ENCODE measurements around the gene BICRA. TPM values are rescaled to one million over a fixed set of nuclear protein-coding genes. Genes with fewer than 3 reads are reported as not detected.

The BICRA gene
- total and polyA plus RNA-seq, 4 donors, result 2.7 to 24.4 (median 11.9) TPM

GRCh38 chr19:47613165-47614020, 4.5 kb downstream of the BICRA start:
- H3K27me3 ChIP-seq (ENCODE audit: control insufficient read depth, insufficient read depth, low read length), result no peaks in the 10 kb centered on the region
- peak overlapping the region; percentile 74 for H3K27ac ChIP-seq (ENCODE audit: low read depth, low read length)
- H3K9me3 ChIP-seq (ENCODE audit: control insufficient read depth, insufficient read depth, low read length), result no peaks in the 10 kb centered on the region
- peak in 2 of 6 donors; percentile 25 to 37 for DNase-seq (ENCODE audit: low read depth in 4 of 6, low spot score in 6 of 6)
- 17% methylated on average over 9 of the region's 14 CpGs for WGBS (ENCODE audit: insufficient coverage)
- peaks cover 16% of the 10 kb centered on the region for H3K36me3 ChIP-seq (ENCODE audit: control insufficient read depth, insufficient read depth, low read length)
- peaks cover 55% of the 10 kb centered on the region for H3K4me1 ChIP-seq (ENCODE audit: control insufficient read depth, insufficient read depth, low read length)
- H3K4me3 ChIP-seq (ENCODE audit: low read depth, low read length), result no peak overlapping the region

GRCh38 chr19:47614021-47614295, 5.0 kb downstream of the BICRA start:
- H3K4me1 ChIP-seq (ENCODE audit: control insufficient read depth, insufficient read depth, low read length), result peaks cover 61% of the 10 kb centered on the region
- no peak overlapping the region for H3K4me3 ChIP-seq (ENCODE audit: low read depth, low read length)
- no peak for DNase-seq (ENCODE audit: low read depth in 4 of 6, low spot score in 6 of 6)
- H3K9me3 ChIP-seq (ENCODE audit: control insufficient read depth, insufficient read depth, low read length), result no peaks in the 10 kb centered on the region
- no CpG with 5 or more reads among the region's 3 CpGs for WGBS (ENCODE audit: insufficient coverage)
- no peaks in the 10 kb centered on the region for H3K27me3 ChIP-seq (ENCODE audit: control insufficient read depth, insufficient read depth, low read length)
- peak overlapping the region; percentile 74 for H3K27ac ChIP-seq (ENCODE audit: low read depth, low read length)
- H3K36me3 ChIP-seq (ENCODE audit: control insufficient read depth, insufficient read depth, low read length), result peaks cover 19% of the 10 kb centered on the region

- Histone ChIP-seq H3K36me3 (ENCODE audit: control insufficient read depth, insufficient read depth, low read length) (peaks cover 19% of the 10 kb centered on the region), H3K4me1 (ENCODE audit: control insufficient read depth, insufficient read depth, low read length) (peaks cover 66% of the 10 kb centered on the region), H3K27me3 (ENCODE audit: control insufficient read depth, insufficient read depth, low read length) (no peaks in the 10 kb centered on the region), H3K9me3 (ENCODE audit: control insufficient read depth, insufficient read depth, low read length) (no peaks in the 10 kb centered on the region), H3K27ac (ENCODE audit: low read depth, low read length) (no peak overlapping the region), H3K4me3 (ENCODE audit: low read depth, low read length) (no peak overlapping the region)
- no peak for DNase-seq (ENCODE audit: low read depth in 4 of 6, low spot score in 6 of 6)
- 96% methylated on average over 5 of the region's 10 CpGs for WGBS (ENCODE audit: insufficient coverage)
These were observed 5.6 kb downstream of the BICRA start for GRCh38 chr19:47614559-47614958.

- 80% methylated on average over 5 of the region's 7 CpGs for WGBS (ENCODE audit: insufficient coverage)
- Histone ChIP-seq H3K27me3 (ENCODE audit: control insufficient read depth, insufficient read depth, low read length) (no peaks in the 10 kb centered on the region), H3K36me3 (ENCODE audit: control insufficient read depth, insufficient read depth, low read length) (peaks cover 19% of the 10 kb centered on the region), H3K4me3 (ENCODE audit: low read depth, low read length) (no peak overlapping the region), H3K9me3 (ENCODE audit: control insufficient read depth, insufficient read depth, low read length) (no peaks in the 10 kb centered on the region), H3K27ac (ENCODE audit: low read depth, low read length) (peak overlapping the region; percentile 22), H3K4me1 (ENCODE audit: control insufficient read depth, insufficient read depth, low read length) (peaks cover 65% of the 10 kb centered on the region)
- no peak for DNase-seq (ENCODE audit: low read depth in 4 of 6, low spot score in 6 of 6)
These were observed 6.3 kb downstream of the BICRA start for GRCh38 chr19:47615230-47615629.

- peaks cover 20% of the 10 kb centered on the region for H3K36me3 ChIP-seq (ENCODE audit: control insufficient read depth, insufficient read depth, low read length)
- no peaks in the 10 kb centered on the region for H3K9me3 ChIP-seq (ENCODE audit: control insufficient read depth, insufficient read depth, low read length)
- 41% methylated on average over 7 of the region's 7 CpGs for WGBS (ENCODE audit: insufficient coverage)
- H3K27me3 ChIP-seq (ENCODE audit: control insufficient read depth, insufficient read depth, low read length), result no peaks in the 10 kb centered on the region
- DNase-seq (ENCODE audit: low read depth in 4 of 6, low spot score in 6 of 6), result peak in 1 of 6 donors; percentile 41
- peak overlapping the region; percentile 22 for H3K27ac ChIP-seq (ENCODE audit: low read depth, low read length)
- H3K4me3 ChIP-seq (ENCODE audit: low read depth, low read length), result no peak overlapping the region
- H3K4me1 ChIP-seq (ENCODE audit: control insufficient read depth, insufficient read depth, low read length), result peaks cover 60% of the 10 kb centered on the region
These were observed 6.8 kb downstream of the BICRA start for GRCh38 chr19:47615714-47616113.

GRCh38 chr19:47618771-47619170, 9.8 kb downstream of the BICRA start:
- no peaks in the 10 kb centered on the region for H3K27me3 ChIP-seq (ENCODE audit: control insufficient read depth, insufficient read depth, low read length)
- peaks cover 35% of the 10 kb centered on the region for H3K4me1 ChIP-seq (ENCODE audit: control insufficient read depth, insufficient read depth, low read length)
- no peak overlapping the region for H3K27ac ChIP-seq (ENCODE audit: low read depth, low read length)
- WGBS (ENCODE audit: insufficient coverage), result 51% methylated on average over 7 of the region's 14 CpGs
- peaks cover 20% of the 10 kb centered on the region for H3K36me3 ChIP-seq (ENCODE audit: control insufficient read depth, insufficient read depth, low read length)
- no peaks in the 10 kb centered on the region for H3K9me3 ChIP-seq (ENCODE audit: control insufficient read depth, insufficient read depth, low read length)
- no peak for DNase-seq (ENCODE audit: low read depth in 4 of 6, low spot score in 6 of 6)
- no peak overlapping the region for H3K4me3 ChIP-seq (ENCODE audit: low read depth, low read length)

- no peaks in the 10 kb centered on the region for H3K9me3 ChIP-seq (ENCODE audit: control insufficient read depth, insufficient read depth, low read length)
- H3K4me3 ChIP-seq (ENCODE audit: low read depth, low read length), result no peak overlapping the region
- WGBS (ENCODE audit: insufficient coverage), result 39% methylated on average over 6 of the region's 6 CpGs
- H3K27me3 ChIP-seq (ENCODE audit: control insufficient read depth, insufficient read depth, low read length), result no peaks in the 10 kb centered on the region
- no peak overlapping the region for H3K27ac ChIP-seq (ENCODE audit: low read depth, low read length)
- peaks cover 22% of the 10 kb centered on the region for H3K36me3 ChIP-seq (ENCODE audit: control insufficient read depth, insufficient read depth, low read length)
- DNase-seq (ENCODE audit: low read depth in 4 of 6, low spot score in 6 of 6), result no peak
- peaks cover 32% of the 10 kb centered on the region for H3K4me1 ChIP-seq (ENCODE audit: control insufficient read depth, insufficient read depth, low read length)
These were observed 10.8 kb downstream of the BICRA start for GRCh38 chr19:47619763-47620162.

GRCh38 chr19:47623151-47623920, 14.4 kb downstream of the BICRA start:
- no peaks in the 10 kb centered on the region for H3K9me3 ChIP-seq (ENCODE audit: control insufficient read depth, insufficient read depth, low read length)
- H3K4me3 ChIP-seq (ENCODE audit: low read depth, low read length), result no peak overlapping the region
- 93% methylated on average over 6 of the region's 12 CpGs for WGBS (ENCODE audit: insufficient coverage)
- no peaks in the 10 kb centered on the region for H3K27me3 ChIP-seq (ENCODE audit: control insufficient read depth, insufficient read depth, low read length)
- no peak overlapping the region for H3K27ac ChIP-seq (ENCODE audit: low read depth, low read length)
- peaks cover 19% of the 10 kb centered on the region for H3K36me3 ChIP-seq (ENCODE audit: control insufficient read depth, insufficient read depth, low read length)
- peaks cover 22% of the 10 kb centered on the region for H3K4me1 ChIP-seq (ENCODE audit: control insufficient read depth, insufficient read depth, low read length)
- DNase-seq (ENCODE audit: low read depth in 4 of 6, low spot score in 6 of 6), result no peak

- peaks cover 16% of the 10 kb centered on the region for H3K4me1 ChIP-seq (ENCODE audit: control insufficient read depth, insufficient read depth, low read length)
- H3K36me3 ChIP-seq (ENCODE audit: control insufficient read depth, insufficient read depth, low read length), result peaks cover 16% of the 10 kb centered on the region
- no peaks in the 10 kb centered on the region for H3K27me3 ChIP-seq (ENCODE audit: control insufficient read depth, insufficient read depth, low read length)
- no peaks in the 10 kb centered on the region for H3K9me3 ChIP-seq (ENCODE audit: control insufficient read depth, insufficient read depth, low read length)
- no peak overlapping the region for H3K4me3 ChIP-seq (ENCODE audit: low read depth, low read length)
- DNase-seq (ENCODE audit: low read depth in 4 of 6, low spot score in 6 of 6), result no peak
- WGBS (ENCODE audit: insufficient coverage), result 86% methylated on average over 16 of the region's 18 CpGs
- no peak overlapping the region for H3K27ac ChIP-seq (ENCODE audit: low read depth, low read length)
These were observed 15.0 kb downstream of the BICRA start for GRCh38 chr19:47623921-47624391.
